Esophagus muscularis mucosa (tissue), 4 donors: Measurements from ENCODE around the gene STAT1. TPM values are rescaled to one million over a fixed set of nuclear protein-coding genes. Genes with fewer than 3 reads are reported as not detected.

Source experiments
- DNase-seq: peaks from one replicate; pipeline ENCODE4 v3.0.0-alpha.2; 2017; ENCODE audit errors: extremely low spot score
- H3K27ac ChIP-seq, 4 donors: fragments of 200-600 bp; sonication (generic); replicated peaks in 1 of 4; 1 replicate in 3 of 4; 2 replicates in 1 of 4; pipeline ENCODE4 v1.5.1; 2016 to 2019; ENCODE audit warnings: mild to moderate bottlenecking in 1 of 4
- H3K27me3 ChIP-seq, 4 donors: fragments of 200-600 bp; sonication (generic); one replicate each; pipeline versions ENCODE4 v1.5.1 to v1.6.0; 2016 to 2019
- H3K36me3 ChIP-seq, 4 donors: fragments of 200-600 bp; sonication (generic); one replicate each; pipeline ENCODE4 v1.5.1; 2016 to 2019
- H3K4me1 ChIP-seq, 4 donors: fragments of 200-600 bp; sonication (generic); one replicate each; pipeline ENCODE4 v1.5.1; 2016 to 2019
- H3K4me3 ChIP-seq, 4 donors: fragments of 200-600 bp; sonication (generic); 1 replicate in 2 of 4; 2 replicates in 2 of 4; pipeline ENCODE4 v1.5.1; 2016 to 2019; ENCODE audit warnings: mild to moderate bottlenecking in 4 of 4, moderate library complexity in 1 of 4
- H3K9me3 ChIP-seq, 4 donors: fragments of 200-600 bp; sonication (generic); 1 replicate in 3 of 4; 2 replicates in 1 of 4; pipeline ENCODE4 v1.5.1; 2016 to 2019
- EP300 ChIP-seq: sonication (generic); formaldehyde crosslinking; IDR thresholded peaks from one replicate; pipeline ENCODE4 v1.6.1; 2017; ENCODE audit warnings: antibody characterized with exemption
- POLR2A ChIP-seq: fragments of 450-650 bp; IDR thresholded peaks from one replicate; pipeline ENCODE4 v1.6.1; 2017; ENCODE audit warnings: antibody characterized with exemption, moderate library complexity, mild to moderate bottlenecking, low read depth
- POLR2AphosphoS5 ChIP-seq, 2 donors: sonication (generic); formaldehyde crosslinking; IDR thresholded peaks; one replicate each; pipeline ENCODE4 v1.6.1; 2017; ENCODE audit warnings: antibody characterized with exemption in 2 of 2
- WGBS: methylation state at CpG from one replicate; pipeline ENCODE4 v1.1.5; 2018; 5-methylcytosine and 5-hydroxymethylcytosine counted together
- intact Hi-C: fragments of 100-400 bp; cut with DNase I; formaldehyde crosslinking; loops from one replicate; pipeline ENCODE4 v1.15.1; 2023
- total RNA-seq, 4 donors: library from RNA; depleted of rRNA; stranded (reverse); fragments of >200 nt; gene quantifications; one replicate each; pipeline versions ENCODE4 v1.1.0 to v1.2.1, GENCODE V29; 2016
- TF ChIP-seq, protein P1 (sequence below), 3 experiments: fragments of 200-600 bp in 2 of 3; fragments of 450-650 bp in 1 of 3; sonication (generic) in 2 of 3; IDR thresholded peaks; one replicate each; pipeline ENCODE4 v1.5.1; 2017 to 2019; ENCODE audit warnings: antibody characterized with exemption in 3 of 3, mild to moderate bottlenecking in 2 of 3, moderate library complexity in 1 of 3

Gene STAT1
- total RNA-seq, 4 donors from 2014 or later: 44.2 to 57.3 (median 48.6) TPM

DNA sequence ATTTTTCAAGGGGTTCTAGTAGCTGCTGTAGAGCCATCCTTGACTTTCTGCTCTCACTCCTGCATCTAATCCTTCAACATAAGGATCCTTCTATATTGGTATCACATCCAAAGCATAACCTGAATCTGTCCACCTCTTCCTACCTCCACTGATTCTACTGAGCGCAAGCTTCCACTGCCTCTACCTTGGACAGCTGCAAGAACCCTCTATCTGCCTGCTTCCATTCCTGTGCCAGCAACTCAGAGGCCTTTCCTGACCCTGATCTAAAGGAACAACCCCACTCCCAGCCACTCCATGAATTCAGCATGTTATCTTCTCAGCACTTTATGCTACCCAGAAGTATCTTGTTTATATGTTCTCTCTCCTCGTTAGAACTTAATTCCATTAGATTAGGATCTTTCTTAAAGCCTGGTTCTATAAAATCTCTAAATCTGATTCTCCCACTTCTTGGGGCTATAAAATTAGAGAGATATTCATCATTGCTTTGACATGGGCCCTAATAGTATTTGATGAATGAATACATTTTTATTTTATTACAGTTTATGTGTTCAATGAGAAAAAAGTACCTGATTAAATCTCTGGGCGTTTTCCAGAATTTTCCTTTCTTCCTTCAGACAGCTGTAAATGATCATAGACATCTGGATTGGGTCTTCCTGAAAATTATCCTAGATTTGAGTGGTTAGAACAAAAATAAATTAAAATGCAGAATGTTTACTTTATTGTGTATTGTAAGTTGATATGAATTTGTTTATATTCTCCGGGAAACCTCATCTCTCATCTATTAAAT, 6.8 kb downstream of the STAT1 start:
- H3K4me3 ChIP-seq: no peak overlapping the region
- peaks cover 44 to 92% (median 60%) of the 10 kb centered on the region in 4 donors for H3K36me3 ChIP-seq

DNA sequence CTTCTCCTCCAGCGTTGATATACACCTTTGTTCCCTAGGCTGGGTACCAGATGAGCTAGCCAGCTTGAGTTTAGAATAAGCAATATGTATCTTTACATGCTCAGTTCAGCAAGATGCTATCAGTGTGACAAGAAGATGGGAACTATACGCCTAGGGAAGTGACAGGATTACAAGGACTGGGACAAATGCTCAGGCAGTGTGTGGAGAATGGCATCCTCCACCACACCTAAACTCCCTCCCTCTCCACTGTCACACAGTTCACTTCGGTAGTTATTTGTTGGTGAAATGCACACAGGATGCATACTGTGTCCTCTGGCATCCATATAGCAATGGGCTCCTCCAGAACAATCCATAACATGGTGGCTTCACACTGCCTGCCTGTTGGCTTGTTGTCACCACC, 7.7 kb downstream of the STAT1 start:
- no peak overlapping the region for H3K27ac ChIP-seq
- peaks cover 44 to 94% (median 64%) of the 10 kb centered on the region in 4 donors for H3K36me3 ChIP-seq
- no peak for TF ChIP-seq POLR2A
- TF ChIP-seq, protein P1, sequence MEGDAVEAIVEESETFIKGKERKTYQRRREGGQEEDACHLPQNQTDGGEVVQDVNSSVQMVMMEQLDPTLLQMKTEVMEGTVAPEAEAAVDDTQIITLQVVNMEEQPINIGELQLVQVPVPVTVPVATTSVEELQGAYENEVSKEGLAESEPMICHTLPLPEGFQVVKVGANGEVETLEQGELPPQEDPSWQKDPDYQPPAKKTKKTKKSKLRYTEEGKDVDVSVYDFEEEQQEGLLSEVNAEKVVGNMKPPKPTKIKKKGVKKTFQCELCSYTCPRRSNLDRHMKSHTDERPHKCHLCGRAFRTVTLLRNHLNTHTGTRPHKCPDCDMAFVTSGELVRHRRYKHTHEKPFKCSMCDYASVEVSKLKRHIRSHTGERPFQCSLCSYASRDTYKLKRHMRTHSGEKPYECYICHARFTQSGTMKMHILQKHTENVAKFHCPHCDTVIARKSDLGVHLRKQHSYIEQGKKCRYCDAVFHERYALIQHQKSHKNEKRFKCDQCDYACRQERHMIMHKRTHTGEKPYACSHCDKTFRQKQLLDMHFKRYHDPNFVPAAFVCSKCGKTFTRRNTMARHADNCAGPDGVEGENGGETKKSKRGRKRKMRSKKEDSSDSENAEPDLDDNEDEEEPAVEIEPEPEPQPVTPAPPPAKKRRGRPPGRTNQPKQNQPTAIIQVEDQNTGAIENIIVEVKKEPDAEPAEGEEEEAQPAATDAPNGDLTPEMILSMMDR (IDR thresholded peaks at IDR 0.05): no peak
- no peak for TF ChIP-seq POLR2AphosphoS5 (IDR thresholded peaks at IDR 0.05)
- no peak for TF ChIP-seq EP300
- H3K4me1 ChIP-seq: peaks cover 6 to 8% (median 7%) of the 10 kb centered on the region in 4 donors
- intact Hi-C loops: no loop called here
- 96% methylated on average over 3 of the region's 3 CpGs for WGBS
- H3K9me3 ChIP-seq: no peaks in the 10 kb centered on the region
- no peak for DNase-seq
- no peak overlapping the region for H3K4me3 ChIP-seq
- no peaks in the 10 kb centered on the region for H3K27me3 ChIP-seq

More for the DNA sequence above, 6.8 kb downstream of the STAT1 start:
- H3K4me1 ChIP-seq: peaks cover 14 to 17% (median 16%) of the 10 kb centered on the region in 4 donors
- no peak for DNase-seq
- H3K9me3 ChIP-seq: no peaks in the 10 kb centered on the region
- TF ChIP-seq POLR2A: no peak
- TF ChIP-seq, protein P1 (IDR thresholded peaks at IDR 0.05): no peak
- TF ChIP-seq EP300: no peak
- TF ChIP-seq POLR2AphosphoS5 (IDR thresholded peaks at IDR 0.05): no peak
- intact Hi-C loops: no loop called here
- H3K27ac ChIP-seq: no peak overlapping the region
- 83% methylated on average over 4 of the region's 4 CpGs for WGBS
- H3K27me3 ChIP-seq: no peaks in the 10 kb centered on the region

DNA sequence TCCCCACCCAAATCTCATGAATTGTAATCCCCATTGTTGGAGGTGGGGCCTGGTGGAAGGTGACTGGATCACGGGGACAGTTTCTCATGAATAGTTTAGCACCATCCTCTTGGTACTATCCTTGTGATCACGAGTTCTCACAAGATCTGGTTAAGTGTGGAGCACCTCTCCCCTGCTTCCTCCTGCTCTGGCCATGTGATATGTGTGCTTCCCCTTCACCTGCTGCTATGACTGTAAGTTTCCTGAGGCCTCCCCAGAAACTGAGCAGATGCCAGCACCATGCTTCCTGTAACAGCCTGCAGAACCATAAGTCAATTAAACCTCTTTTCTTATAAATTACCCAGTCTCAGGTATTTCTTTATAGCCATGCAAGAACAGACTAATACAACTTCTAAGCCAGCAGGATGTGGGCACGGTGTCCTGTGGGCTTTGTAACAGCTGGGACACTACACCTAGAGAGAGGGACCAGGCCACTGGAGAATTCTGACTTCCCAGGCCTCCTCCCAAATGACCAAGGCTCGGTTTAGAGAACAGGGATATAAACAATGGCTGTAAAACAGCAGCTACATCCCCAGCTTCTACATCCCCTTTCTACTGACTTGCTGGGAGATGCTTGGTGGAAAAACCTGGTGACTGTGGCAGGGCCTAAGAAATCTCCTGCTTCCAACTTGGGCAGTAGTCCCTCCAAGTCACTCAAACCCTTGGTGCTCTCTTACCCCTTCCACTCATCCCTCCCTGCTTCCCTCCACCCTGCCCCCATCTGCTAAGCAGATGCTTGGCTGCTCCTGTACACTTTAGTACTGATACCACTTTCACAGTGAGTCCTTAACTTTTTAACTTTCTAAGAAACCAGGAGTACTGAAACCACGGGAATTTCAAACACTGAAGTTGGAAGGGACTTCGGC, 10.3 kb downstream of the STAT1 start:
- intact Hi-C loops: no loop called here
- Histone ChIP-seq H3K27me3 (no peaks in the 10 kb centered on the region), H3K4me3 (no peak overlapping the region), H3K27ac (no peak overlapping the region), H3K36me3 (peaks cover 65 to 100% (median 82%) of the 10 kb centered on the region in 4 donors), H3K4me1 (no peaks in the 10 kb centered on the region), H3K9me3 (no peaks in the 10 kb centered on the region)
- 95% methylated on average over 6 of the region's 6 CpGs for WGBS
- TF ChIP-seq, protein P1 (IDR thresholded peaks at IDR 0.05): no peak
- no peak for TF ChIP-seq POLR2AphosphoS5 (IDR thresholded peaks at IDR 0.05)
- no peak for TF ChIP-seq POLR2A
- TF ChIP-seq EP300: no peak
- DNase-seq: no peak

DNA sequence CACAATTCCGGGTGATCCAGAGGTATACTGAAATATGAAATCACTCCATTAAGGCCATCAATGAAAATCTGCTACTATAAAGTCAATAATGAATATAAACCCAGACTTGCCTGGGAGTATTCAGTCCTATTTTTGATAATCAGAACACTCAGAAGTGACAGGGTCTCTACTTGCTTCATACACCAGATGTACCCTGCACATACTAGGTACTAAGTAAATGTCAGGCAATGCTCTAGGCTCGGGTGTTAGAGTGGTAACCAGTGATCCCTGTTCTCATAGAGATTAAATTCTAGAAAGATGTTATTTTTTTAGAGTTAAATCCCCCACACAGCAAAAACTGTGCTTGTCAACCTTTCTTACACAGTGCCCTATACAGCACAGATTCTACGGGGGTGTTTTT, 12.3 kb downstream of the STAT1 start:
- no peak overlapping the region for H3K27ac ChIP-seq
- intact Hi-C loops: no loop called here
- peaks cover 70 to 100% (median 84%) of the 10 kb centered on the region in 4 donors for H3K36me3 ChIP-seq
- no peaks in the 10 kb centered on the region for H3K9me3 ChIP-seq
- H3K27me3 ChIP-seq: no peaks in the 10 kb centered on the region
- DNase-seq: no peak
- TF ChIP-seq, protein P1 (IDR thresholded peaks at IDR 0.05): no peak
- no peak for TF ChIP-seq EP300
- TF ChIP-seq POLR2AphosphoS5 (IDR thresholded peaks at IDR 0.05): no peak
- no peak for TF ChIP-seq POLR2A
- no peak overlapping the region for H3K4me3 ChIP-seq
- H3K4me1 ChIP-seq: peaks cover 0 to 15% (median 5%) of the 10 kb centered on the region in 4 donors
- WGBS: 96% methylated on average over 3 of the region's 3 CpGs
